Endodermal cell (in vitro differentiated cells): ENCODE measurements around the gene DZANK1. TPM values are rescaled to one million over a fixed set of nuclear protein-coding genes. Genes with fewer than 3 reads are reported as not detected.

Experiments
- DNase-seq: peaks from one replicate; pipeline ENCODE4 v3.0.0-alpha.2; 2017
- H3K27ac ChIP-seq: 2 replicates; pipeline ENCODE4 v1.5.1; 2013; ENCODE audit warnings: mild to moderate bottlenecking, low read depth, low read length, moderate library complexity
- H3K27me3 ChIP-seq: 2 replicates; pipeline ENCODE4 v1.6.1; 2013; ENCODE audit warnings: mild to moderate bottlenecking, low read length, moderate library complexity; ENCODE audit not compliant: insufficient read depth, control insufficient read depth, poor library complexity, severe bottlenecking
- H3K36me3 ChIP-seq: 2 replicates; pipeline ENCODE4 v1.7.0; 2013; ENCODE audit warnings: mild to moderate bottlenecking, low read length, moderate library complexity; ENCODE audit not compliant: control insufficient read depth, insufficient read depth
- H3K4me1 ChIP-seq: one replicate; pipeline ENCODE4 v1.7.0; 2013; ENCODE audit warnings: low read length; ENCODE audit not compliant: control insufficient read depth, insufficient read depth
- H3K4me3 ChIP-seq: 2 replicates; pipeline ENCODE4 v1.5.1; 2013; ENCODE audit warnings: mild to moderate bottlenecking, low read length, moderate library complexity
- H3K9ac ChIP-seq: 2 replicates; pipeline ENCODE4 v1.6.1; 2013; ENCODE audit warnings: mild to moderate bottlenecking, low read length, moderate library complexity; ENCODE audit not compliant: poor library complexity, severe bottlenecking; ENCODE audit errors: extremely low read depth
- H3K9me3 ChIP-seq: 2 replicates; pipeline ENCODE4 v1.6.1; 2013; ENCODE audit warnings: mild to moderate bottlenecking, low read length, moderate library complexity; ENCODE audit not compliant: control insufficient read depth
- H3K27ac Mint-ChIP-seq: 2 replicates; pipeline ENCODE4 v1.8.0; 2020; ENCODE audit warnings: mixed read lengths
- H3K27me3 Mint-ChIP-seq: 2 replicates; pipeline ENCODE4 v1.8.0; 2021; ENCODE audit warnings: mild to moderate bottlenecking, mixed read lengths; ENCODE audit not compliant: insufficient read depth
- H3K36me3 Mint-ChIP-seq: 2 replicates; pipeline ENCODE4 v1.8.0; 2020; ENCODE audit warnings: low read depth, mixed read lengths
- H3K4me1 Mint-ChIP-seq: 2 replicates; pipeline ENCODE4 v1.8.0; 2020; ENCODE audit warnings: mixed read lengths
- H3K4me3 Mint-ChIP-seq: 2 replicates; pipeline ENCODE4 v1.8.0; 2020; ENCODE audit warnings: mild to moderate bottlenecking, moderate library complexity, mixed read lengths
- H3K9me3 Mint-ChIP-seq: 2 replicates; pipeline ENCODE4 v1.8.0; 2020; ENCODE audit warnings: mild to moderate bottlenecking, mixed read lengths
- CTCF ChIP-seq: fragments of 200-600 bp; sonication (generic); conservative IDR thresholded peaks from 2 replicates; pipeline ENCODE4 v1.5.0; 2021; ENCODE audit warnings: antibody characterized with exemption, mild to moderate bottlenecking
- WGBS, 2 experiments: methylation state at CpG; one replicate each; pipeline versions ENCODE4 v1.1.5 to v1.1.7; 2013; ENCODE audit warnings: missing lambda C conversion rate in 2 of 2, mixed read lengths in 1 of 2; ENCODE audit not compliant: insufficient coverage in 1 of 2, insufficient read length in 1 of 2; 5-methylcytosine and 5-hydroxymethylcytosine counted together
- total RNA-seq, 2 donors: library from RNA; stranded (reverse); fragmentation: NEBNext Ultra II Directional in 1 of 2; extraction: Animal tissue kit (Norgen Biotek cat#: 25700) in 1 of 2; gene quantifications; 2 replicates in 1 of 2; 3 replicates in 1 of 2; pipeline ENCODE4 v1.2.1, GENCODE V29; 2021

Gene DZANK1
- total RNA-seq, 2 donors from 2014 or later: 14.8 to 18.8 TPM

GRCh38 chr20:18427214-18427613, 39.6 kb downstream of the DZANK1 start:
- no peak overlapping the region for H3K4me3 ChIP-seq
- no peak for DNase-seq
- Mint-ChIP-seq H3K4me1 (no peaks in the 10 kb centered on the region), H3K27ac (no peak overlapping the region), H3K27me3 (no peaks in the 10 kb centered on the region), H3K9me3 (no peaks in the 10 kb centered on the region), H3K36me3 (no peaks in the 10 kb centered on the region), H3K4me3 (no peak overlapping the region)
- no peak overlapping the region for H3K27ac ChIP-seq
- 95% methylated on average over 2 of the region's 2 CpGs; no CpG with 5 or more reads in 1 of the 2 experiments for WGBS, 2 experiments
- no peaks in the 10 kb centered on the region for H3K36me3 ChIP-seq
- no peaks in the 10 kb centered on the region for H3K9me3 ChIP-seq
- no peaks in the 10 kb centered on the region for H3K27me3 ChIP-seq
- TF ChIP-seq CTCF: no peak
- no peaks in the 10 kb centered on the region for H3K4me1 ChIP-seq
- no peak overlapping the region for H3K9ac ChIP-seq

GRCh38 chr20:18421608-18422007, 45.2 kb downstream of the DZANK1 start:
- no peak overlapping the region for H3K4me3 ChIP-seq
- Mint-ChIP-seq H3K9me3 (no peaks in the 10 kb centered on the region), H3K4me1 (no peaks in the 10 kb centered on the region), H3K36me3 (no peaks in the 10 kb centered on the region), H3K27ac (no peak overlapping the region), H3K27me3 (no peaks in the 10 kb centered on the region), H3K4me3 (no peak overlapping the region)
- TF ChIP-seq CTCF: no peak
- no peaks in the 10 kb centered on the region for H3K27me3 ChIP-seq
- no peak overlapping the region for H3K27ac ChIP-seq
- H3K4me1 ChIP-seq: no peaks in the 10 kb centered on the region
- H3K9ac ChIP-seq: no peak overlapping the region
- H3K36me3 ChIP-seq: no peaks in the 10 kb centered on the region
- no peaks in the 10 kb centered on the region for H3K9me3 ChIP-seq
- DNase-seq: no peak

- H3K27me3 Mint-ChIP-seq: no peaks in the 10 kb centered on the region
- Histone ChIP-seq H3K27ac (no peak overlapping the region), H3K9me3 (no peaks in the 10 kb centered on the region), H3K36me3 (no peaks in the 10 kb centered on the region), H3K4me3 (no peak overlapping the region), H3K9ac (no peak overlapping the region), H3K4me1 (no peaks in the 10 kb centered on the region), H3K27me3 (no peaks in the 10 kb centered on the region)
- no peak for DNase-seq
- no peak for TF ChIP-seq CTCF
- no peaks in the 10 kb centered on the region for H3K36me3 Mint-ChIP-seq
- H3K4me3 Mint-ChIP-seq: no peak overlapping the region
- no peaks in the 10 kb centered on the region for H3K9me3 Mint-ChIP-seq
- no peak overlapping the region for H3K27ac Mint-ChIP-seq
- WGBS, 2 experiments: 87 to 93% methylated on average over 4 to 5 of the region's 5 CpGs
- H3K4me1 Mint-ChIP-seq: peaks cover 9% of the 10 kb centered on the region
These were observed 50.3 kb downstream of the DZANK1 start for GRCh38 chr20:18416486-18416885.
